GM21423 (cell line): ENCODE results near the gene PHF11.
A peak's percentile ranks its signal among the peaks of the same experiment; 100 is the strongest.

Experiments
- ATAC-seq: cut with Tn5 transposase; IDR thresholded peaks from one replicate; pipeline ENCODE4 v1.9.1; 2021; ENCODE audit warnings: mild to moderate bottlenecking, moderate library complexity; ENCODE audit not compliant: unreplicated experiment

Gene PHF11

GRCh38 chr13:49497272-49497671 is 1.5 kb downstream of the PHF11 start:
- ATAC-seq, result no peak

- ATAC-seq, result no peak
Measured at GRCh38 chr13:49498206-49498605, 2.5 kb downstream of the PHF11 start.

GRCh38 chr13:49499889-49500660 is 4.3 kb downstream of the PHF11 start:
- ATAC-seq, result no peak

- no peak for ATAC-seq
Measured at GRCh38 chr13:49502954-49503353, 7.2 kb downstream of the PHF11 start.

DNA sequence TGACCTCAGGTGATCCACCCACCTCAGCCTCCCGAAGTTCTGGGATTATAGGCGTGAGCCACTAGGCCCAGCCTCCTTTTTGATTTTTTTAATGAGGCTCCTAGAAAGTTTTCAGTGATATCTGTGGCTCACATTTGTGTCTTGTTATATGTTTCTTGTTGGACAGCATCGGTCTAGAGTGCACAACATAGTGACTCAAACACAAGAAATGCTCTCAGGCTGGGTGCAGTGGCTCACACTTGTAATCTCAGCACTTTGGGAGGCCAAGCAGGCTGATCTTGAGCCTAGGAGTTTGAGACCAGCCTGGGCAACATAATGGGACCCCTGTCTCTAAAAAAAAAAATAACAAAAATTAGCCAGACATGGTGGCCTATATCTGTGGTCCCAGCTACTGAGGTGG is 8.2 kb downstream of the PHF11 start:
- ATAC-seq, result no peak

DNA sequence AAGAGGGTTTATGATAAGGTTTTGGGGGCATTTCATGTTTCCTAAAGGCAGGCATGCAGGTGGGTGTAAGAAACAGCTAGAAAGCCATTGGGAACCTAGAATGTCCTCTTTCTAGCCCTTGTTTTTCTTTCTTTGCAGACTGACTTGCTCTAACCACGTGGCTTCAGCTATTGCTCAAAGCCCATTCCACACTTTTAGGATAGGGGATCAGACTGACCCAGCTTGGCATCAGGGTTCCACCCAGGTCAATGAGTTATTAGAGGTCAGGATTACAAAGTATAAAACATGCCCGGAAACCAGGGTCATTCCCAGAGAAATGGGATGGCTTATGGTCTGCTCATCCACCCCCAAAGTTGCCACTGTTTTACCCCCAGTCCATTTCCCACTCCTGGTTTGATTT is 16.8 kb downstream of the PHF11 start:
- no peak for ATAC-seq

GRCh38 chr13:49516467-49516866 is 20.7 kb downstream of the PHF11 start:
- ATAC-seq, result no peak

GRCh38 chr13:49517461-49517860 is 21.7 kb downstream of the PHF11 start:
- ATAC-seq, result no peak

DNA sequence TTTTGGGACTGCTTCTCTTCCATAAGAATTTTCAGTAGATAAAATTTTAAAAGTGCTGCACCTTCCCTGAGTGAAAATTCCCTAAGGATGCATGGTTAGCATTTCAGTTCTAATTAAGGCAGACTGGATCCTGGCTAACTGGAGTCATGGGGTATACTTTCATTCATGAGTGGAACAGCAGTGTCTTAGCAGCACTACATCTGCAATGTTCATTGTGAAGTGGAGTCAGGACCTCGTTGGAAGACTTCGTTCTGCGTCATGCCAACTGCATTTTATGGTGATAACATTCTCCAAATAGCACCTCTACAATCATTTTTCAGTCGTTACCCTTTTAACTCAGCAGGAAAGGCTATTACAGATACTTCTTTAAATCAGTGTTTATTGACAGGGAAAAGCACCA is 25.5 kb downstream of the PHF11 start:
- ATAC-seq, result no peak

DNA sequence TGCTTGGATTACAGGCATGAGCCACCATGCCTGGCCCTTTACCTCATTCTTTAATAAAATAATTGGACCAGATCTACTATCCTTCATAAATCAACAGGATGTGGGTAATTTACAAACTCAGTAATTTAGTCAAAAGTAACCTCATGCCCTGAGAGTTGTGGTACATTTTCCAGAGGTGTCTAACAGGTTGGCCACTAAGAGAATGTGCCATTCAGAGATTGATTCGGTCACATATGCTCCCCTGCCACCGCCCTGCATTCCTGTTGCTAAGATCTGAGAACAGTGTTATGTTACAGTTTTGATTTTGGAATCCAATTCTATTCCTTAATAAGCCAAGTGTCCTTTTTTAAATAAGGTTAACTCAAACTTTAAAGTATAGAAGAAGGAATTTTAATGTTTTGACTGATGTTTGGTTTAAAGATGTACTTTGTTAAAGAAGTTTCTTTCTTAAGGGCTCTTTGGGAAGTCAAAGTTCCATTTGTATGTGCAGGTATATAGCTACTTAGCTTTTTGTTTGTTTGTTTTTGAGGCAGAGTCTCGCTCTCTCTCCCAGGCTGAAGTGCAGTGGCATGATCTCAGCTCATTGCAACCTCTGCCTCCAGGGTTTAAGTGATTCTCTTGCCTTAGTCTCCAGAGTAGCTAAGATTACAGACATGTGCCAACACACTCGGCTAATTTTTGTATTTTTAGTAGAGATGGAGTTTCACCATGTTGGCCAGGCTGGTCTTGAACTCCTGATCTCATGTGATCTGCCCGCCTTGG is 29.2 kb downstream of the PHF11 start:
- no peak for ATAC-seq

DNA sequence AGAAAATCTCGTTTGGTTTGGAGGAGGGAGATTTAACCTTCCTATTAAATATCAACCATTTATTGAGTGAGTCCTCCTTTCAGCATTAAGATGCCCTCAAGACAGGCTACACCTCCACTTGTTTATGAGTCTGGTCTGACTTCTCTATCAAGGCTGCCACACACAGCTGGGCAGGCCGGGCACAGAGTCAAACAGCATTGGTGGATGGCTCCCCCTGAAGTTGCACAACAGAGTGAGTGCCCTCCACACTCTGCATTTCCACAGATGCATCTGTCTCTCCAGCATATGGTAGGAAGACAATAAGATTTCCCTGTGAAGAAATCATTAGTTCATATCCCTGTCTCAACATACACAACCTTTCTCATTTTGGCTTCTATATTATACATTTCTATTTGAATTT is 31.4 kb downstream of the PHF11 start:
- ATAC-seq, result no peak

- ATAC-seq, result no peak
Measured at GRCh38 chr13:49528161-49528560, 32.4 kb downstream of the PHF11 start.

DNA sequence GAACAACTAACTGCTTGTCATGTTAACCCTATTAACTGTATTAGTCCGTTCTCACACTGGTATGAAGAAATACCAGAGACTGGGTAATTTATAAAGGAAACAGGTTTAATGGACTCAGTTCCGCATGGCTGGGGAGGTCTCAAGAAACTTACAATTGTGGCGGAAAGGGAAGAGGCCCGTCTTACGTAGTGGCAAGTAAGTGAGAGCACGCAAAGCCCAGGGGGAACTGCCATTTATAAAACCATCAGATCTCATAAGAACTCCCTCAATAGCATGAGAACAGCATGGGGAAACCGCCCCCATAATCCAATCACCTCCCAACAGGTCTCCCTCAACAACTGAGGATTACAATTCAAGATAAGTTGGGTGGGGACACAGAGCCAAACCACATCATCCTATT is 34.7 kb downstream of the PHF11 start:
- ATAC-seq, result peak; percentile 55

- no peak for ATAC-seq
Measured at GRCh38 chr13:49532593-49532992, 36.8 kb downstream of the PHF11 start.

DNA sequence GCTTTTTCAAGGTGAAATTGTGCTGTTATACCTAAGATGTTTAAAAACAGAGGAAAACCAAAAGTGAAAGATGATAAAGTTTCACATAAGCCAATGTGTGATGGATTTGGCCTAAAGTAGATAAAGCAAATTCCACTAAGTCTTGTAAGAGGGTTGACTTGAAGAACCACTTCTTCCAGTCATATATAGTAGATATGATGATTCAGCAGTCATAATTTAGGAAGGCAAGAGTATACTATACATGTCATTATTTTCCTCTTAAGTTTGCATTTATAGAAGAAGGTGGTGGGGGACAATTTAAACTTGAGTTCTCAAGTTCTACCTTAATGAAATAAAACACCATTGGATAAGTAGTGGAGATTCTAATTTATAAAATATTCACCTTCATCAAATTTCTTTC is 37.3 kb downstream of the PHF11 start:
- no peak for ATAC-seq

GRCh38 chr13:49533591-49534269 is 38.0 kb downstream of the PHF11 start:
- no peak for ATAC-seq

DNA sequence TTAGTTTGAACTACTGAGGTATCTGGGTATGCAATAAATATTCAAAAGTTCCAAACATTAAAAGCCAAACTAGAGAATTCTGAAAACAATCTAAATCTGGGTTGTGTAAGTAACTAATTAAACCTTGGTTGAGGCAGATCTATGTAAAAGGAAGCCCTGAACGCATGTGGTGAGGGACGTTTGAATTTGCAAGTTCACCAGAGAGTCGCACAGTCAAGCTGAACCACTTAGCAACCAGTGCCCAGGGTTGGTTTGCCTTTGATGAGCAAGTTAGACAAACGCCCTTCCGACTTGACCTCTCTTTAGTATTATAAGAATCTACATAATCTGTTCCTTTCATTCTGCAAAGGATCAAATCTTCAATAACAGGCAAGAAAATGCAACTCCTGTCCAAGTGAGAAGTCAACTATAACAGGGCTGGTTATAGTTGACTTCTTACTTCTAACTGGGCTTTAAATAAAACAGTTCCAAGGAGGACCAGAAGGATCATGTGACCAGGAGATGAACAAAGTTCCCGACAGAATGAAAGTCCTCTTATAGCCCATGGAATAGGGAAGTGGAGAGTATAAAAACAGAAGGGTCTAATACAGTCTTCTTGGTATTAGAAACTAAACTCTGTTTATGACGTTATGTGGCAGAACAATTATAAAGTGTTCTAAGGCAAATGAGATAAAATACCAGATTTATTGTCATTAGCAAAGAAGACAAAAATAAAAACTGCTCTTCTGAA is 40.6 kb downstream of the PHF11 start:
- peak; percentile 67 for ATAC-seq

DNA sequence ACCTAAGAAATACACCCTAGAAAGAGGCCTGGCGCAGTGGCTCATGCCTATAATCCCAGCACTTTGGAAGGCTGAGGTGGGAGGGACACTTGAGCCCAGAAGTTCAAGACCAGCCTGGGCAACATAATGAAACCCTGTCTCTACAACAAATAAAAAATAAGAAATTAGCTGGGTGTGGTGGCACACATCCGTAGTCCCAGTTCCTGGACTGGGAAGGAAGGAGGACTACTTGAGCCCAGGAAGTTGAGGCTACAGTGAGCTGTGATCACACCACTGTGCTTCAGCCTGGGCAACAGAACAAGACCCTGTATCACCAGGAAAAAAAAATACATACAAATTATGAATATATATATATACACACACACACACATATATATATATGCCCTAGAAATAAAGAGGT is 42.7 kb downstream of the PHF11 start:
- ATAC-seq, result no peak

DNA sequence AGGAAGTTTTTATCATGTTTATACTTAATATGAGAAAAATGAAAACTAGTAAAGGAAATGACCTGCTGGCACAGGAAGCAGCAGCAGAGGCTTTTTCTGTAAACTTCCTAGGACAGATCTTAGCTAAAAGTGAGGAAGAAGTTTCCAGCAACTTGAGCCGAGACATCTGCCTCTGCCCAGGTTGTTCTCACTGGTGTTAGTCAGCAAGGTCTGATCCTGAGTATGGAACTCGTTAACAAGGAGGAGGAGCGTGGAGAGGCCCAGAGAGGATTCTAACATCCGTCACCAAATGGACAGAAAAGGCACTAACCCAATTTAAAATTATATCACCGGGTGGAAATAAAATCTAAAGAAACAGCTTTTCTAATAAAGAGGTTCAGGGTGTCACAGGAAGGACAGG is 43.6 kb downstream of the PHF11 start:
- no peak for ATAC-seq

GRCh38 chr13:49539746-49540145 is 44.0 kb downstream of the PHF11 start:
- ATAC-seq, result no peak

DNA sequence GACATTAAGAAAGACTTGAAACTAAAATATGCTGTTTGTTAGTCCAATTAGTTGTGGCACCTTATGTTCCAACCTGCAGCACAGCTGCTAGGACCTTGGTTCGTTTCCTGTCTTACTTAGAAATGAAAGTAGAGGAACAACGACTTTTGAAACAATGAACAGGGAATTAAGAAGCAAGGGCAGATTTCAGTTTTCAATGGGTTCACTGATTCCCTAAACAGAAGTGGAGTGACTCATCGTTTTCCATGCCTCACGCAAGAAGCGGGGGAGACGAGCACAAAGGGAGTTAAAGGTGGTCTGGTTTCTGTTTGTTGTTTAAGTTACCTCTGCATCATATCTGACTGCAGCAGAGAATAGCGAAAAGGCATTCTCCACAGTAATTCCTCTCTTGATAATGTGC is 44.8 kb downstream of the PHF11 start:
- no peak for ATAC-seq
